SIG-M5 (cell line): ENCODE measurements around the gene SYT1.

ENCODE experiments used
- DNase-seq: peaks from one replicate; lab custom pipeline; 2025; lab: John Stamatoyannopoulos, UW

The SYT1 gene

DNA sequence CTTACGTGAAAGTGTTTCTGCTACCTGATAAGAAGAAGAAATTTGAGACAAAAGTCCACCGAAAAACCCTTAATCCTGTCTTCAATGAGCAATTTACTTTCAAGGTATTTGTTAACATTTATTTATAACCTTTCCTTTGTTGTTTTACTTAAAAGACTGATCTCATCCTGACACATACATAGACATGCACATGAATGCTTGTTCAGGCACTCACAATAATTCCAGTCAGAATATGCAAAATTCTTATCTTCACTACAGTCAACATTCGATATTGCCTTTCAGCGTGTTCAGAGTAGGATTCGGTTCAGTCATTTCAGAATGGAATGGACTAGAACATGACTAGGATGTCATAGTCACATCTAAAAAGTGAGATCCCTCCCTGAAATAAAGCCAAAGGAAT, 431.6 kb downstream of the SYT1 start:
- DNase-seq: no peak

DNA sequence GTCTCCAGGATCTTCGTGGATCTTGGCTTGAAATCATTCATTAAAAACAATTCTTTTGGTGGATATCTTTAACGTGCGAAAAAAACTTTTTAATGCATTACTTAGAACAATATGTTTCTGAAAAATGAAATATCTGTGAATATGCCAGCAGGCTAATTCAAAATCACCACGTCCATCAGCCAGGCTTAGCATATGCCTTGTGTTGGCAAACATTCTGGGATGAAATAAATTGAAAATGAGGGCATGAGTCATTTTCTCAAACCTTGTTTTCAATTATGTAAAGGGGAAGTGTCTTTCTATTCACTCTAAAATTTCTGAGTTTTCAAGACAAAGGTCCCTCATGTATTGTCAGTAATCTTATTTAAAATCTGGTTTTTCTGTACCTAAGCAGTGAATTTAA, 432.3 kb downstream of the SYT1 start:
- no peak for DNase-seq

DNA sequence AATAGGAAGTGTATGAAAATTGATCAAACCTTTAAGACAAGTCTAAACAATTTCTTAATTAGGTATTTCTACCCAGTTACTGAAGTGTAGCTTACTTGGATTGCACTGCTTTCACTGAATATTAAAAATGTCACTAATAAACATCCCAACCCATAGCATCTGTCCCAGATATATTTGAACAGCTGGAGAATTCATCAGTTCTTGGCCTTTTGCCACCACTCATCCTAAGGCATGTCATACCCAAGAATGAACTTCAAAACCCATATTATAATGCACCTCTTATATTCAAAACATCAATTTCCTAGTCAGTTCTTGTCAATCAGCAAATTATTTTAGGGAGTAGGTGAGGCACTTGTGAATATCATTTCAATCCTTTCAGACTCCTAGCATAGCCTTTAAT, 433.9 kb downstream of the SYT1 start:
- no peak for DNase-seq

DNA sequence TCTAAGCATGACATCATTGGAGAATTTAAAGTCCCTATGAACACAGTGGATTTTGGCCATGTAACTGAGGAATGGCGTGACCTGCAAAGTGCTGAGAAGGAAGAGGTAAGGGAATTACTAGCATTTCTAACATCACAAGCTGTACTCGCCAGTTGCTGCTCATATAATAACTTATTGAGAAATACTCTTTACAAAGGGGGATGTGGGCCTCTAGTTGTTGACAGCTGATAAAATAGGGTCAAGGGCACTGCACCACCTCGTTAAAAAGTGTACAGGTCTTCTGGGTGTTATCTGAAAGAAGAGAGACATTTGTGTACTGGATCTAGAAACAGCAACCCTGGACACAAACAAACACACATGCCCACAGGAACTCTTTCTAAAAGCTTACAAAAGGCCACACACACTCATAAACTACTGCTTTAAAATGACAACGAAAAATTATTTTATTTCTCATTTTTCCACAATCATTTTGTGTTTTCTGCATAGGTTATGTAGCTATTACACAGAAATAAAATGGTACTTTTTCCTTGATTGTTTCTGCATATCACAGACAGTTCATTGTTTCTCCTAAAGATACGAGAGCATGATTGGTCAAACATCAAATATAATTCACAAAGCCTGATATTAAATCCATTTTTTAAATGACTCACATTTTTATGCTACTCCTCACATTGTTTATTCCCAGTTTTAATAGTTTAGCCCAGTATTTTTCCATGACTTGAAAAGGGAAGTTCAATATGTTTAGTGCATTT, 435.0 kb downstream of the SYT1 start:
- DNase-seq: no peak

DNA sequence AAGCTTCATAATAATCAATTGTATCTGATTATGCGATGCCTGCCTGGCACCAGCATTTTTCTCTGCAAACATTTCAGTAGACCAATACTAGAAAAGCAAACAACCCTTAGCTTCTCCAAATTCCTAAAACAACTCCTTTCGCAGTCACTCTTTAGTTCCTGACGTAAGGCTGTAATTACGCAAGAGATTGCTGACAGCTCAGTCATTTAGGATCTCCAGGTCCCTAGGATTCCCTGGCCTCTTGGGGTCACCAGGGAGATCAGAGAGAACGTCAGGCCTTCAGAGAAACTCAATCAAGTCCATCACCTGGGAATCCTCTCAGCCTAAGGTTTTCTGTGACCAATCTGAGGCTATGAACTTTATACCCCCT, 435.6 kb downstream of the SYT1 start:
- no peak for DNase-seq

- no peak for DNase-seq
Measured at GRCh38 chr12:79301181-79301580, 436.6 kb downstream of the SYT1 start.

GRCh38 chr12:79302162-79302814, 437.7 kb downstream of the SYT1 start:
- DNase-seq: no peak

DNA sequence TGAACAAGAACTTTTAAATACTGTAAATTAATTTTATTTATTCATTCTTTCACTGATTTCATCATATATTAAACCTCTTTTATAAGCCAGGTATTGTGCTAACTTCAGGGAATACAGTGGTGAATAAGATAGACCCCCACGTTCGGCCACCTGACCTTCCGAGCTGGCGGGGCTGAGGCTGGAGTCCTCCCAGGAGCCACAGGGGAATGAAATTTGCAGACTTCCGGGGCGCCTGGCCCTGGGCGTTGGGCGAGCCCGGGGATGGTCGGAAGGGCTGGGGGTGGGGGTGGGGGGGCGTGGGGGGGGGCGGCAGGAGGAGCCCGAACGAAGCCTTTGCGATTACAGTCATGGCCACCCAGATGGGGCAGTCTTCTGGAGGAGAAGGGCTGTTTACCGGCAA, 442.8 kb downstream of the SYT1 start:
- DNase-seq: no peak

GRCh38 chr12:79309039-79309438, 444.5 kb downstream of the SYT1 start:
- DNase-seq: no peak

- DNase-seq: no peak
Measured at GRCh38 chr12:79317179-79317847, 452.7 kb downstream of the SYT1 start.

DNA sequence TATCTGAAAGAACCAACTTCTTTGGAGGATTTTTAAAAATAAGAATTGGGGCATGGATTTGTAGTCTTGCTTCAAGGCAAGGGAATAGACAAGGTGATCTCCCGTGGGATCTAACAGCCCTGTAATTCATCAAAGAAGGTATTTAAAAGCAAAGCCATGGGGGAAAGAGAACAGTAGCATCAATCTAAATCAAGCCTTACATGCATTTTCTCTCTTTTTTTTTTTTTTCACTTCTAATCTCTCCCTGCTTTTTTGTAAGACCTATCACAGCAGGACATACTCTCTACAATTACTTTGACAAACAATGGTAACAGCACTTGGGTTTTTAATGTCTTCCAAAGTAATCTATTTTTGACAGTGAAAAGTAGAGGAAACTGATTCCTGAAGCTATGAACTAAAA, 458.3 kb downstream of the SYT1 start:
- DNase-seq: no peak

GRCh38 chr12:79324571-79324970, 460.0 kb downstream of the SYT1 start:
- DNase-seq: no peak

GRCh38 chr12:79326222-79326621, 461.6 kb downstream of the SYT1 start:
- DNase-seq: no peak

DNA sequence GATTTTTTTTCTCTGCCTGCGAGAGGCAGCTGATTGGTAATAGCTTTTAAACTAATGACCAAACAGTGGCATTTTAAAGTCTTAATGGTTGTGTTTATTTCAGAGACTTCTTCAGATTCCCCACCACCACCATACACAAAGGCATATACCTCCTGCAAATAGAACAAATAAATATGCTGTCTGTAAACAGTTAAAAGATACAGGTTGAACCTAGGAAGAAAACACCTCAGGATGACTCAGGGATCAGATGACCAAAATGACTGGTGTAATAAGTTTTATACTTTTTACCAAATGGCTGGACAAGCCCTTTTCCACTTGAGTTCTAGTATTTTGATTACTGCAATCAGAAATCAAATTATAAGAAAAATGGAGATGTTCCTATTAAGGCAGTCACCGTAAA, 462.1 kb downstream of the SYT1 start:
- DNase-seq: no peak

- no peak for DNase-seq
Measured at GRCh38 chr12:79327465-79327864, 462.9 kb downstream of the SYT1 start.

DNA sequence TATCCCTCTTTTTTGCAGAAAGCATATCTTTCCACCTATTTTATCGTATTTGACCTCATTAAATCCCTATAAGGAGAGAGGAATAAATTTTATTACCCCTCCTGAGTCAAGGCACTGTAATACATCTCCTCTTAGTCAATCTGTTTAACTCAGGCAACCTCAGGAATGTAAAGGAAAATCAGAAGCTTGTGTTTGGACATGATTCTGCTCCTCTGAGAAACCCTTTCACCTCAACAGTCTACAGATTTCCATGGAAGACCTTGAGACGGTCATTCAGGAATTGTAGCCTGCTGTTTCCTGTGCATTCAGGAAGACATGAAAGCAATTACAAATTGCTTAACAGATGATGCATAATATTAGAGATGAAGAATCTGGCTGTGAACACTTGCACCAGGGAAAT, 465.4 kb downstream of the SYT1 start:
- no peak for DNase-seq

GRCh38 chr12:79331870-79332269, 467.3 kb downstream of the SYT1 start:
- no peak for DNase-seq

GRCh38 chr12:79333144-79333543, 468.6 kb downstream of the SYT1 start:
- no peak for DNase-seq

GRCh38 chr12:79337662-79338290, 473.2 kb downstream of the SYT1 start:
- no peak for DNase-seq

- DNase-seq: no peak
Measured at GRCh38 chr12:79344855-79345847, 480.6 kb downstream of the SYT1 start.

GRCh38 chr12:79347866-79348265, 483.3 kb downstream of the SYT1 start:
- DNase-seq: peak; percentile 12

- no peak for DNase-seq
Measured at GRCh38 chr12:79351251-79351650, 486.7 kb downstream of the SYT1 start.
